ENCODE results near the gene TEX13C.
"Not testable (repeated sequence)": the region's sequence is repeated elsewhere in the genome, so short reads cannot be mapped to it uniquely, and the experiment has no call there.

Gene TEX13C

DNA sequence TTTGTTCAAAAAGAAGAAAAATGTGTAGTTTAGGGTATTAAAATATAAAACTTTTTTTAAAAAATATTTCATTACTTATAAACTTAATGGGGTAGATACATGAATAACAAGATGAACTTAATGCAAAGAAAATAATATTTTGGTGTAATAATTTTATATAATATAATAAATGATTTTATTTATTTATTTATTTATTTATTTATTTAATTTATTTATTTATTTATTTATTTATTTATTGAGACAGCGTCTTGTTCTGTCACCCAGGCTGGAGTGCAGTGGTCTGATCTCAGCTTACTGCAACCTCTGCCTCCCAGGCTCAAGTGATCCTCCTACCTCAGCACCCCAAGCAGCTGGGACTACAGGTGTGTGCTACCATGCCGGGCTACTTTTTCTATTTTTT lies 20.8 kb upstream of the TEX13C start:
- TF ChIP-seq EZH2phosphoT487 (IDR thresholded peaks at IDR 0.05; ENCODE audit: low read depth) = no peak
- TF ChIP-seq, protein P1, sequence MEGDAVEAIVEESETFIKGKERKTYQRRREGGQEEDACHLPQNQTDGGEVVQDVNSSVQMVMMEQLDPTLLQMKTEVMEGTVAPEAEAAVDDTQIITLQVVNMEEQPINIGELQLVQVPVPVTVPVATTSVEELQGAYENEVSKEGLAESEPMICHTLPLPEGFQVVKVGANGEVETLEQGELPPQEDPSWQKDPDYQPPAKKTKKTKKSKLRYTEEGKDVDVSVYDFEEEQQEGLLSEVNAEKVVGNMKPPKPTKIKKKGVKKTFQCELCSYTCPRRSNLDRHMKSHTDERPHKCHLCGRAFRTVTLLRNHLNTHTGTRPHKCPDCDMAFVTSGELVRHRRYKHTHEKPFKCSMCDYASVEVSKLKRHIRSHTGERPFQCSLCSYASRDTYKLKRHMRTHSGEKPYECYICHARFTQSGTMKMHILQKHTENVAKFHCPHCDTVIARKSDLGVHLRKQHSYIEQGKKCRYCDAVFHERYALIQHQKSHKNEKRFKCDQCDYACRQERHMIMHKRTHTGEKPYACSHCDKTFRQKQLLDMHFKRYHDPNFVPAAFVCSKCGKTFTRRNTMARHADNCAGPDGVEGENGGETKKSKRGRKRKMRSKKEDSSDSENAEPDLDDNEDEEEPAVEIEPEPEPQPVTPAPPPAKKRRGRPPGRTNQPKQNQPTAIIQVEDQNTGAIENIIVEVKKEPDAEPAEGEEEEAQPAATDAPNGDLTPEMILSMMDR (IDR thresholded peaks at IDR 0.05; ENCODE audit: low read depth, low read length) = no peak
- Histone ChIP-seq H4K20me1 (ENCODE audit: insufficient read depth, low read length) (no peaks in the 10 kb centered on the region), H3K79me2 (ENCODE audit: low read length) (no peaks in the 10 kb centered on the region), H3K4me3 (ENCODE audit: low read length) (no peak overlapping the region), H3K4me2 (ENCODE audit: low read length) (no peak overlapping the region), H3K4me1 (ENCODE audit: low read length) (peaks cover 21% of the 10 kb centered on the region), H3K36me3 (replicated peaks; ENCODE audit: low read depth, low read length) (no peaks in the 10 kb centered on the region), H2AFZ (ENCODE audit: low read depth, low read length) (no peak overlapping the region), H3K27ac (ENCODE audit: low read length) (no peak overlapping the region), H3K9me3 (ENCODE audit: insufficient read depth, low read length) (no peaks in the 10 kb centered on the region), H3K9ac (ENCODE audit: low read length) (no peak overlapping the region), H3K27me3 (ENCODE audit: low read depth, low read length) (no peaks in the 10 kb centered on the region)

DNA sequence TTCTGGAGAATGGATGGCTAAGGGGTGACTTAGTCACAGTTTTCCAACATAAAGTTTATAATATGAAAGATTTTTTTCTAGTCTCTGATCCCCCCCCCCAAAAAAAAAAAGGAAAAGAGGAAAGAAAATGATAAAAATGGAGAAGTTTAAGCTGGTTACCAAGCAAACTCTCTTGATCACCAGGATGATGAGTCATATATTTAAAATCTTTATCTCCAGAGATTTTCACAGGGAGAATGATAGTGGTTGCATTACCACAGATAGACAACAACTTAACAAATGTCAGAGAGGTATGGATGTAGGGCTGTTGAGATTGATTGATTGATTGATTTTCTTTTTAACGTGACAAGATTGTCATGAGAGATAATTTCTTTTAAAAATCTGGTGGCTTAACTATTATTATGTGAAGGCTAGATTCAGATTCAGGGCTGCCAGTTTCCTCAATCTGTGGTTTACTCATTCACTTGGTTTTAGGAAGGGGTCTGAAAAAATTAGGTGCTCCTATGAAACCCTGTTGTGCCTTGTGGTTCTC lies 13.3 kb upstream of the TEX13C start:
- TF ChIP-seq EZH2phosphoT487 (IDR thresholded peaks at IDR 0.05; ENCODE audit: low read depth) = no peak
- no peak overlapping the region for H3K4me3 ChIP-seq (ENCODE audit: low read length)
- H3K27me3 ChIP-seq (ENCODE audit: low read depth, low read length) = no peaks in the 10 kb centered on the region
- no peaks in the 10 kb centered on the region for H3K79me2 ChIP-seq (ENCODE audit: low read length)
- no peak overlapping the region for H2AFZ ChIP-seq (ENCODE audit: low read depth, low read length)
- H3K9me3 ChIP-seq (ENCODE audit: insufficient read depth, low read length) = no peaks in the 10 kb centered on the region
- H3K4me2 ChIP-seq (ENCODE audit: low read length) = no peak overlapping the region
- H3K4me1 ChIP-seq (ENCODE audit: low read length) = no peaks in the 10 kb centered on the region
- H3K27ac ChIP-seq (ENCODE audit: low read length) = no peak overlapping the region
- H4K20me1 ChIP-seq (ENCODE audit: insufficient read depth, low read length) = no peaks in the 10 kb centered on the region
- H3K36me3 ChIP-seq (replicated peaks; ENCODE audit: low read depth, low read length) = no peaks in the 10 kb centered on the region
- H3K9ac ChIP-seq (ENCODE audit: low read length) = no peak overlapping the region

- TF ChIP-seq, protein P1 (IDR thresholded peaks at IDR 0.05; ENCODE audit: low read depth, low read length) = no peak
- no peak for TF ChIP-seq EZH2phosphoT487 (IDR thresholded peaks at IDR 0.05; ENCODE audit: low read depth)
- H3K4me1 ChIP-seq (ENCODE audit: low read length) = no peaks in the 10 kb centered on the region
- no peak overlapping the region for H2AFZ ChIP-seq (ENCODE audit: low read depth, low read length)
- H3K36me3 ChIP-seq (replicated peaks; ENCODE audit: low read depth, low read length) = no peaks in the 10 kb centered on the region
- H4K20me1 ChIP-seq (ENCODE audit: insufficient read depth, low read length) = no peaks in the 10 kb centered on the region
- no peak overlapping the region for H3K27ac ChIP-seq (ENCODE audit: low read length)
- H3K4me2 ChIP-seq (ENCODE audit: low read length) = no peak overlapping the region
- no peaks in the 10 kb centered on the region for H3K9me3 ChIP-seq (ENCODE audit: insufficient read depth, low read length)
- H3K4me3 ChIP-seq (ENCODE audit: low read length) = no peak overlapping the region
- H3K27me3 ChIP-seq (ENCODE audit: low read depth, low read length) = no peaks in the 10 kb centered on the region
- no peak overlapping the region for H3K9ac ChIP-seq (ENCODE audit: low read length)
- no peaks in the 10 kb centered on the region for H3K79me2 ChIP-seq (ENCODE audit: low read length)
Measured at GRCh38 chrX:125308653-125309052, 11.0 kb upstream of the TEX13C start.

DNA sequence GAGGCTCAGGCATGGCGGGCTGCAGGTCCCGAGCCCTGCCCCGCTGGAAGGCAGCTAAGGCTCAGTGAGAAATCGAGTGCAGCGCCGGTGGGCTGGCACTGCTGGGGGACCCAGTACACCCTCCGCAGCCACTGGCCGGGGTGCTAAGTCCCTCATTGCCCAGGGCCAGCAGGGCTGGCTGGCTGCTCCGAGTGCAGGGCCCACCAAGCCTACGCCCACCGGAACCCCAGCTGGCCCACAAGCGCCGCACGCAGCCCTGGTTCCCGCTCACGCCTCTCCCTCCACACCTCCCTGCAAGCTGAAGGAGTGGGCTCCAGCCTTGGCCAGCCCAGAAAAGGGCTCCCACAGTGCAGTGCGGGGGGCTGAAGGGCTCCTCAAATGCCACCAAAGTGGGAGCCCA lies 505 bp upstream of the TEX13C start:
- not testable (repeated sequence) for H3K36me3 ChIP-seq (replicated peaks; ENCODE audit: low read depth, low read length); H3K27ac ChIP-seq (ENCODE audit: low read length); H3K79me2 ChIP-seq (ENCODE audit: low read length)

DNA sequence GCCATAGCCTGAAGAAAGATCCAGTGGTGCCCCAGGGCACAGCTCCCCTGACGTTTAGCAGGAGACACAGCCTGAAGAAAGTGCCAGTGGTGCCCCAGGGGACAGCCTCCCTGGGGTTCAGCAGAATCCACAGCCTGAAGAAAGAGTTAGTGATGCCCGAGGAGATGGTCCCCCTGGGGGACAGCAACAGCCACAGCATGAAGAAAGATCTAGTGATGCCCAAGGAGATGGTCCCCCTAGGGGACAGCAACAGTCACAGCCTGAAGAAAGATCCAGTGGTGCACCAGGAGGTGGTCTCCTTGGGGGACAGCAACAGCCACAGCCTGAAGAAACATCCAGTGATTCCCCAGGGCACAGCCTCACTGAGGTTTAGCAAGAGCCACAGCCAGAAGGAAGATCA lies 2.8 kb downstream of the TEX13C start:
- no peaks in the 10 kb centered on the region for H3K27me3 ChIP-seq (ENCODE audit: low read depth, low read length)
- H3K9me3 ChIP-seq (ENCODE audit: insufficient read depth, low read length) = no peaks in the 10 kb centered on the region
- H3K27ac ChIP-seq (ENCODE audit: low read length) = no peak overlapping the region
- H2AFZ ChIP-seq (ENCODE audit: low read depth, low read length) = no peak overlapping the region
- H3K79me2 ChIP-seq (ENCODE audit: low read length) = no peaks in the 10 kb centered on the region
- no peaks in the 10 kb centered on the region for H3K36me3 ChIP-seq (replicated peaks; ENCODE audit: low read depth, low read length)
- no peak overlapping the region for H3K4me2 ChIP-seq (ENCODE audit: low read length)
- no peaks in the 10 kb centered on the region for H4K20me1 ChIP-seq (ENCODE audit: insufficient read depth, low read length)
- no peak overlapping the region for H3K9ac ChIP-seq (ENCODE audit: low read length)
- no peak overlapping the region for H3K4me3 ChIP-seq (ENCODE audit: low read length)
- TF ChIP-seq, protein P1 (IDR thresholded peaks at IDR 0.05; ENCODE audit: low read depth, low read length) = peak; percentile 21
- TF ChIP-seq EZH2phosphoT487 (IDR thresholded peaks at IDR 0.05; ENCODE audit: low read depth) = no peak
- no peaks in the 10 kb centered on the region for H3K4me1 ChIP-seq (ENCODE audit: low read length)

More for the DNA sequence above, 505 bp upstream of the TEX13C start:
- not testable (repeated sequence) for H3K9ac ChIP-seq (ENCODE audit: low read length); H3K4me1 ChIP-seq (ENCODE audit: low read length); H3K9me3 ChIP-seq (ENCODE audit: insufficient read depth, low read length); H2AFZ ChIP-seq (ENCODE audit: low read depth, low read length); H3K27me3 ChIP-seq (ENCODE audit: low read depth, low read length); H3K4me3 ChIP-seq (ENCODE audit: low read length); H4K20me1 ChIP-seq (ENCODE audit: insufficient read depth, low read length); H3K4me2 ChIP-seq (ENCODE audit: low read length)
